Neural progenitor cell (in vitro differentiated cells): ENCODE results near the gene FHOD1. TPM values are rescaled to one million over a fixed set of nuclear protein-coding genes. Genes with fewer than 3 reads are reported as not detected.

ENCODE experiments used
- DNase-seq: peaks from one replicate; pipeline ENCODE4 v3.0.0-alpha.2; 2016; ENCODE audit warnings: low spot score
- H2AFZ ChIP-seq: fragments of 200-600 bp; sonication (generic); replicated peaks from 2 replicates; pipeline ENCODE4 v1.6.1; 2016; ENCODE audit warnings: antibody characterized with exemption
- H3F3A ChIP-seq: fragments of 200-600 bp; sonication (generic); 2 replicates; pipeline ENCODE4 v1.6.1; 2016; ENCODE audit warnings: antibody characterized with exemption, low read depth
- H3K27ac ChIP-seq: fragments of 200-600 bp; sonication (generic); 2 replicates; pipeline ENCODE4 v1.5.1; 2016; ENCODE audit warnings: mild to moderate bottlenecking
- H3K27me3 ChIP-seq: fragments of 200-600 bp; sonication (generic); 2 replicates; pipeline ENCODE4 v1.6.1; 2016; ENCODE audit warnings: mild to moderate bottlenecking, moderate library complexity
- H3K36me3 ChIP-seq: fragments of 200-600 bp; sonication (generic); 2 replicates; pipeline ENCODE4 v1.5.1; 2016
- H3K4me1 ChIP-seq: fragments of 200-600 bp; sonication (generic); 2 replicates; pipeline ENCODE4 v1.6.1; 2016; ENCODE audit warnings: mixed run types
- H3K4me2 ChIP-seq: fragments of 200-600 bp; sonication (generic); 2 replicates; pipeline ENCODE4 v1.6.1; 2016
- H3K4me3 ChIP-seq: fragments of 200-600 bp; sonication (generic); 2 replicates; pipeline ENCODE4 v1.5.1; 2016
- H3K79me2 ChIP-seq: fragments of 200-600 bp; sonication (generic); 2 replicates; pipeline ENCODE4 v1.6.1; 2016; ENCODE audit warnings: low read depth
- H3K9ac ChIP-seq: fragments of 200-600 bp; sonication (generic); 2 replicates; pipeline ENCODE4 v1.6.1; 2016
- H3K9me3 ChIP-seq: fragments of 200-600 bp; sonication (generic); 2 replicates; pipeline ENCODE4 v1.5.1; 2016; ENCODE audit warnings: low read depth
- H4K20me1 ChIP-seq: fragments of 200-600 bp; sonication (generic); 2 replicates; pipeline ENCODE4 v1.6.1; 2016; ENCODE audit warnings: low read depth
- H3K27ac Mint-ChIP-seq: 3 replicates; pipeline ENCODE4 v1.8.0; 2021; ENCODE audit warnings: mixed read lengths
- H3K27me3 Mint-ChIP-seq: 2 replicates; pipeline ENCODE4 v1.8.0; 2022; ENCODE audit warnings: low read depth, mild to moderate bottlenecking, inconsistent platforms, moderate library complexity, mixed read lengths; ENCODE audit not compliant: insufficient read depth
- H3K36me3 Mint-ChIP-seq: 3 replicates; pipeline ENCODE4 v1.8.0; 2021; ENCODE audit warnings: mixed read lengths
- H3K4me1 Mint-ChIP-seq: 3 replicates; pipeline ENCODE4 v1.8.0; 2021; ENCODE audit warnings: mixed read lengths
- H3K4me3 Mint-ChIP-seq: 3 replicates; pipeline ENCODE4 v1.8.0; 2021; ENCODE audit warnings: mild to moderate bottlenecking, moderate library complexity, mixed read lengths
- H3K9me3 Mint-ChIP-seq: 3 replicates; pipeline ENCODE4 v1.8.0; 2020; ENCODE audit warnings: mixed read lengths
- CTCF ChIP-seq: fragments of 200-600 bp; sonication (generic); IDR thresholded peaks from 2 replicates; pipeline ENCODE4 v1.5.1; 2017; ENCODE audit warnings: antibody characterized with exemption, mild to moderate bottlenecking
- EZH2 ChIP-seq: fragments of 200-600 bp; sonication (generic); IDR thresholded peaks from 2 replicates; pipeline ENCODE4 v1.6.1; 2017; ENCODE audit warnings: antibody characterized with exemption, mild to moderate bottlenecking, moderate library complexity
- EZH2phosphoT487 ChIP-seq: fragments of 200-600 bp; sonication (generic); IDR thresholded peaks from 2 replicates; pipeline ENCODE4 v1.6.1; 2017; ENCODE audit warnings: antibody characterized with exemption
- total RNA-seq: library from RNA; depleted of rRNA; stranded (reverse); fragments of >200 nt; gene quantifications from 2 replicates; pipeline ENCODE4 v1.2.3, GENCODE V29; 2015; ENCODE audit warnings: low replicate concordance

The FHOD1 gene
- total RNA-seq, 1 donor from 2014 or later, result 5.5 TPM

DNA sequence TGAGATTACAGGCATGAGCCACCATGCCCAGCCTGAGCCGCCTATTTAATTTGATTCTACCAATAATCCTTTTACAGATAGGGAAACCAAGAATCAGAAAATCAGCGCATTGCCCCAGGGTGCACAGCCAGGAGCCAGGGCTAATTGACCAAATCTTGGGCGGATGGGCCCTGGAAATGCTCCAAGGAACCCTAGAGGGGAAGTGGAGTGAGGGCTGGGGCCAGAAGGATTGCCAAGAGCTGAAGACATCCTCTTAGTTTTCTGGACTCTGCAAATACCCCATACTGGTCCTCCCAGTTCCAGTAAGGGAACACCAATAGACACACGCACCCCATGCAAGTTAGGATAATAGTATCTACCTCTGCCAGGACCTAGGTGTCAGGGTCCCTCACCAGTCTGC is 3.8 kb downstream of the FHOD1 start:
- Histone ChIP-seq H3K79me2 (no peaks in the 10 kb centered on the region), H3K4me2 (no peak overlapping the region), H3K9me3 (no peaks in the 10 kb centered on the region), H3K27ac (no peak overlapping the region), H4K20me1 (peaks cover 6% of the 10 kb centered on the region), H3K36me3 (no peaks in the 10 kb centered on the region), H3F3A (peaks cover 22% of the 10 kb centered on the region), H3K4me3 (no peak overlapping the region), H3K27me3 (peaks cover 14% of the 10 kb centered on the region), H3K4me1 (peaks cover 15% of the 10 kb centered on the region), H3K9ac (no peak overlapping the region), H2AFZ (no peak overlapping the region)
- H3K4me3 Mint-ChIP-seq, result no peak overlapping the region
- DNase-seq, result no peak
- H3K4me1 Mint-ChIP-seq, result peaks cover 22% of the 10 kb centered on the region
- no peak overlapping the region for H3K27ac Mint-ChIP-seq
- no peaks in the 10 kb centered on the region for H3K36me3 Mint-ChIP-seq
- H3K9me3 Mint-ChIP-seq, result no peaks in the 10 kb centered on the region
- TF ChIP-seq EZH2 (no peak), EZH2phosphoT487 (no peak), CTCF (no peak)
- H3K27me3 Mint-ChIP-seq, result peaks cover 11% of the 10 kb centered on the region

DNA sequence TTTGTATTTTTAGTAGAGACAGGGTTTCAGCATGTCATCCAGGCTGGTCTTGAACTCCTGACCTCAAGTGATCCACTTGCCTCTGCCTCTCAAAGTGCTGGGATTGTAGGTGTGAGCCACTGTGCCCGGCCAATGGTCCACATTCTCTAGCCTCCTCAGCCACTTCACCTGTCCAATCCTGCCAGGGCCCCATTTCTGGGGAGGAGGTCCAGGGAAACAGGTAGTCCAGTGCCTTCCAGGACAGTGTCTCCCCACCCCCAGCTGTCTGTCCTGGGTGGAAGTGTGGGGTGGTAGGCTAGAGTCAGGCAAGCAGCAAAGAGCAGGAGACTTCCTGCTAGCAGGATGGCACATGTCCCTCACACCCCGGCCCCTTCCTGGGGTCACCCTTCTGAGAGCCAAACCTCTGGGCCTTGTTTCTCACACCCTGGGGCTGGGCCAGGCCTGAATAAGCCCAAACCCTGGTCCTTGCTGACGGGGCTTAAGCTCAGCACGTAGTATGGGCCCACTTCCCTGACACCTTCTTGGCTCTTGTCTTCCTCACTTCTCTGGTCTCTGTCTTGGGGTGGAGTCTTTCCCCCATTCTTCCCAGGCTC is 5.0 kb downstream of the FHOD1 start:
- Histone ChIP-seq H3K79me2 (no peaks in the 10 kb centered on the region), H3K27ac (no peak overlapping the region), H3K4me1 (peaks cover 6% of the 10 kb centered on the region), H3K4me2 (no peak overlapping the region), H4K20me1 (peaks cover 6% of the 10 kb centered on the region), H3K36me3 (no peaks in the 10 kb centered on the region), H3K9me3 (no peaks in the 10 kb centered on the region), H3K4me3 (no peak overlapping the region), H3K27me3 (peaks cover 5% of the 10 kb centered on the region), H3K9ac (no peak overlapping the region), H3F3A (peaks cover 14% of the 10 kb centered on the region), H2AFZ (no peak overlapping the region)
- Mint-ChIP-seq H3K27ac (no peak overlapping the region), H3K36me3 (no peaks in the 10 kb centered on the region), H3K27me3 (peaks cover 2% of the 10 kb centered on the region), H3K4me1 (peaks cover 17% of the 10 kb centered on the region), H3K9me3 (no peaks in the 10 kb centered on the region), H3K4me3 (no peak overlapping the region)
- no peak for DNase-seq
- TF ChIP-seq EZH2phosphoT487, result no peak
- no peak for TF ChIP-seq CTCF
- no peak for TF ChIP-seq EZH2

- Mint-ChIP-seq H3K27me3 (peaks cover 2% of the 10 kb centered on the region), H3K9me3 (no peaks in the 10 kb centered on the region), H3K4me1 (peaks cover 17% of the 10 kb centered on the region), H3K4me3 (no peak overlapping the region), H3K27ac (no peak overlapping the region), H3K36me3 (no peaks in the 10 kb centered on the region)
- no peak overlapping the region for H3K27ac ChIP-seq
- H3F3A ChIP-seq, result peaks cover 4% of the 10 kb centered on the region
- no peak overlapping the region for H3K4me3 ChIP-seq
- TF ChIP-seq EZH2, result no peak
- no peak for TF ChIP-seq CTCF
- no peak overlapping the region for H3K9ac ChIP-seq
- peaks cover 6% of the 10 kb centered on the region for H4K20me1 ChIP-seq
- peaks cover 6% of the 10 kb centered on the region for H3K4me1 ChIP-seq
- H3K9me3 ChIP-seq, result no peaks in the 10 kb centered on the region
- H3K27me3 ChIP-seq, result no peaks in the 10 kb centered on the region
- no peak for DNase-seq
- no peak overlapping the region for H2AFZ ChIP-seq
- no peaks in the 10 kb centered on the region for H3K79me2 ChIP-seq
- H3K4me2 ChIP-seq, result no peak overlapping the region
- no peaks in the 10 kb centered on the region for H3K36me3 ChIP-seq
These were observed 6.0 kb downstream of the FHOD1 start for GRCh38 chr16:67241008-67241900.
